GM19324 (cell line): ENCODE data around the gene GNL3L.
"Not testable (repeated sequence)": the region's sequence is repeated elsewhere in the genome, so short reads cannot be mapped to it uniquely, and the experiment has no call there.

ENCODE experiments used
- ATAC-seq: cut with Tn5 transposase; IDR thresholded peaks from one replicate; pipeline ENCODE4 v1.9.1; 2021; ENCODE audit warnings: mild to moderate bottlenecking, moderate library complexity; ENCODE audit not compliant: unreplicated experiment, low FRiP score

Gene GNL3L

DNA sequence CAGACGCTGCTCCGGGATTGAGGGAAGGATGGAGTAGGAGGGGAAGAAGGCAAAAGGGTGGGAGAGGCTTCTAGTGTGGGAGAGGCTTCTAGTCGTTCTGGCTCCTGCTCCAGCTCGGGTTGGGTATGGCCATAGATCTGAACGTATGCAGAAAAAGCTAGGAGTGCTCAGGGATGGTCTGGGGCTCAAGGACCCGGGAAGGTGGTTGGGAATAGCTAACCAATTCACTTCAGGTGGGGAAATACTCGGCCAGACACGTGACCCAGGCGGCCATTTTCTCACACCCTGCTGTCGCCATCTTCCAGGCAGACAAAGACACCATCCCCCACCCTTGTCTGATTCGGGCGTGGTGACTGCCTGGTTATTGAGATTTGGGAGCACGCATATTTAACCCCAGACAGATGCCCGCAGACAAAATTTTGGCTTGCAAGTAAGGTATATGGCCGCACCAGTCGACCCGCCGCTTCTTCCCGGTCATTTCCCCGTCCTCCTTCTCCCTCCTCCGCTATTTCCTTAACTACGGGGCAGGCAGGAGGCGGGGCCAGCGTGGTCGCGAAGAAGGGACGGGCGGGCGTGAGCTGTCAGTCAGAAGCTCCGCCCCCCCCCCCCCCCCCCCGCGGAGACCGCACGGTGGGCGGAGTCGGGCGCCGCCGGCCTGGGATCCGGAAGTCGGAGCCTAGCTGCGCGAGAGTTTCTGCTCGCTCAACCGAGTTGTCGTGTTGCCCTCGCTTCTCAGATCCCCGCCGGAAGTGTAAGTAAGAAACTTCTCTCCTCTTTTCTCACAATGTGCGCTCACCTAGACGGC lies at the start of gene GNL3L:
GNL3L (plus strand) TSS at position 668 of the 805 bp plus-strand sequence. CDS start 2,348 bp downstream, outside the sequence.
- peak; percentile 83 for ATAC-seq

- ATAC-seq, result no peak
Measured at GRCh38 chrX:54482839-54483593, 47.0 kb upstream of the GNL3L start.

DNA sequence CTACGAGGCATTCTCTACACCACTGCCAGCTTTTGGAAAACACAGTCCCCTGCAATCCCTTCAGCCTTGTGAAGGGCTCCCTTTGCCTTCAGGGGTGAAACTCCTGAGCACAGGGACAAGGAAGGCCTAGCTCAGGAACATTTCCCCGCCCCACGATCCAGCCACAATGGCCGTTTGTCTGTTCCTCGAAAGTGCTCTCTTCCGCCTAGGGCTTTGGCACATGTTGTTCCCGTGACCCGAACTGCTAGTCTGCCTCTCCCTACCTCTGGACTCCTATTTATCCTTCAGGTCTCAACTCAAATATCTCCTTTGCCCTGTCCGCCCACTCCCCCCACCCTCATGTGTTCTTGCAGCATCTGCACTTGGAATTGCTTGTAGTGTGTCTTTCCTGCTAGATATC lies 46.1 kb upstream of the GNL3L start:
- no peak for ATAC-seq

GRCh38 chrX:54484666-54485065 lies 45.4 kb upstream of the GNL3L start:
- ATAC-seq, result no peak

- not testable (repeated sequence) for ATAC-seq
Measured at GRCh38 chrX:54489819-54490218, 40.2 kb upstream of the GNL3L start.

- ATAC-seq, result no peak
Measured at GRCh38 chrX:54492340-54492739, 37.7 kb upstream of the GNL3L start.

DNA sequence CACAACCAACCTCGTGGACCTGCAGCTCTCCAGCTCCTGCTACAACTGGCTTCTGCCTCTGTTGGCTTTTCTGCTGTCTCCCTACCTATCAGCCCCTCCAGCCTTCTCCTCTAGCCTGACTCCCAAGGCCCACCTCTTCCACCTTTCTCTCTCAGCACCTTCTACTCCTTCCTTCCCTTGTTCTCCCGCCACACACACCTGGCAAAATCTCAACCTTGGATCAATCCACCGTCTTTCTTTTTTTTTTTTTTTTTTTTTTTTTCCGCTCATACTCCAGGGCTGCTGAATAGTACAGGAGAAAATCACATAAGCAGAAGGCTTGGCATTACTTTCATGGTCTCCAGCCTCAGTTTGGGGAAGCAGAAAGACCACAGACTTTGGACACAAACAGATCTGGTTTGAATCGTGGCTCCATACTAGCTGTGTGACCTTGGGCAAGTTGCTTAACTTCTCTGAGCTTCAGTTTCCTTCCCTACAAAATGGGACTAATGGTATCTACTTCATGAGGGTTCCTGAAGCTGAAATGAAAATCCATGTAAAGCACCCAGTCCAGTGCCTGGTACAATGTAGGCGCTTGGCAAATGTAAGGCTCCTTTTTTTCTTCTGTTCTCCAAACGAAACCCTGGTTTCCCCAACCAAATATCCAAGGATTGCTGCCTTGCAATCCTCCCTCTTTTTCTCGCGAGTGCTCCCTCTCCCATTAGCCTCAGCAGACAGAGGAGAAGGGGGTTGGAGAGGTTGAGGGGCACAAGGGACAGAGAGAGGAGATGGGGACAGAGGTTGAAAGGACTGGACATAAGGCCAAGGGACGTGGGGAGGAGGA lies 35.6 kb upstream of the GNL3L start:
- no peak for ATAC-seq

- ATAC-seq, result no peak
Measured at GRCh38 chrX:54494989-54495813, 34.8 kb upstream of the GNL3L start.

DNA sequence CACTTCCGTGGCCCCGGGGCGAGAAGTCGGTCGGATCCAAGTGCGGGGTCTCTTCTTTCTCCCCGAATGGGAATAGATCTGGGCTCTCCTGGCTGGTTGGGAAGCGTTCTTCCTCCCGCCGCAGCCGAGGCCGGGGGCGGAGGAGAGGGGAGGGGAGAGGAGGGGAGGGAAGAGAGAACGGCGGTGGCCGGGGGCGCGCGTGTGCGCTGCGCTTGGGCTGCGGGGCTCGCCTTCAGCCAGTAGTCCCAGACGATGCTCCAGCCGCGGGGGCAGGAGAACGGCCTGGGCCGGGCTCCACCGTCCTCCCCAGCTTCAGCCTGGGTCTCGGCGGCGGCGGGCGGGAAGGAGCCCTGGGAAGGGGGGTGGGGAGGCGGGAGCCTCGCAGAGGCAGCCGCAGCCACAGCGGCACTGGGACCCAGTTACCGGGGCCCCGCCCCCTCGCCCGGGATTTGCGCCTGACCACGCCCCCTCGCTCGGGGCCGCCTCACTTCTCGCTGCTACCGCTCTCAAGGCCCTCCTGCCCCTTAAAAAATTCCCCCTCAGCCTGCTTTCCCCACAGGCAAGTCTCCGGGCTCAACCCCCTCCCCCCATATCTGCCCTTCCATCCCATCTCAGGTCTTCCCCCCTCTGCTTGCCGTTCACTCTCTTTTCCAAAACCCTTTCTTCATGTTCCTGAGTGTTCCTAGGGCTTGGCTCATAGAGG lies 34.1 kb upstream of the GNL3L start, which contains the start of gene FGD1:
FGD1 (minus strand) TSS at position 421 of the 703 bp plus-strand sequence. CDS start 802 bp downstream, outside the sequence.
- ATAC-seq, result no peak

GRCh38 chrX:54496517-54496852 lies 33.5 kb upstream of the GNL3L start:
- ATAC-seq, result no peak

DNA sequence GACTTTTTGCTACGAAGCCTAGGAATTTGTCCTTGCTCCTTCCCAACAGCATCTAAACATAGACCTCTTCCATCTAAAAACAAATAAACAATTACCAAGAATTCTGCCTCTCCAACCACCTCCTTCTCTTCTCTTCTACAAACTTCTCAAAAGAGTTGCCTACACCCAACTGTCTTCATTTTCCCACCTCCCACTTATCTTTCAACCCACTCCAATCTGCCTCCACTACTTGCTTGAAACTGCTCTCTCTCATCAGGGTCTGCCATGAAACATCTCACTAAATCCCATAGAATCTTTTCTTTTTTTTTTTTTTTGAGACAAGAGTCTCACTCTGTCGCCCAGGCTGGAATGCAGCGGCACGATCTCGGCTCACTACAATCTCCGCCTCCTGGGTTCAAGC lies 33.1 kb upstream of the GNL3L start:
- ATAC-seq, result no peak

DNA sequence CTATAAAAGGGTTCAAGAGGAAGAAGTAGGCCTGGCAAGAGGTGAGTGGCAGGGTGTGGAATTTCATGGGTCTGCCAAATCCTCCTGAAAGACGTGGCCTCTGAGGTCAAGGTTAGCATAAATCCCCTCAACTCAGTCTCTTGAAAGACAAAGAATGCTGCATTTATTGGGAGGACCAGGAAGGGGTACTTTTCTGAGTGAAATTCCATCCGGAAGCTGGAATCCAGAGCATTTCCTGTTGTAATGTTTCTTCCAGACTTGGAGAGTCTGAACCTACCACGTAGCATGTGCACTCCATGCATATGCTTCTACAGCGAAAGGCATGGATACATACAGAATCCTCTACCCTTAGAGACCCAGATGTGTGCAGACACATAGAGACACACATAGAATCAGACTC lies 20.6 kb upstream of the GNL3L start:
- ATAC-seq, result no peak

- ATAC-seq, result no peak
Measured at GRCh38 chrX:54529151-54529550, 868 bp upstream of the GNL3L start.

DNA sequence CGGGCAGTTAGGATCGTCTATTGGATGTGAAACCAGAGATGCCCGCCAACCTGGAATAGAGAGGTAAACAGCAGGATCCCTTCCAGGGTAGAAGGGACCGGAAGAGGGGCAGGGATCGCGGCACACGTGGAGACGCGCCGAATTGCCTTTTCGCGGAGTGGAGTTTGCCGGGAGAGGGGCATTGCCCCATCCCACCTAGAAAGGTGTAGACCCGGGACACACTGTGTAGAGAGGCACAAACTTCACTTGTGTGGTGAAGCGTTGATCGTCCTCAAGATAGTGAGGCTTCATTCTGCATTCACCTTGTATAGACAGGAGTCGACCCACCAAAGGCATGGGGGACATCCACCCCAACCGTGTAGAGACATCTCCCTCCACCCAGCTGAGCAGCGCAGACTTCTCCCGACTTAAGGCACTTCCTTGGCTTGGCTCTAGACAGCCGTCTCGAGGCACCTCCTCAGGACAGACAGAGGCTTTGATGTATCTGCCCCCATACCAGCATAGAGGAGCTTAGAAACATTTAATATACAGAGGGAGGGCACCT lies 410 bp downstream of the GNL3L start:
- peak; percentile 35 for ATAC-seq

DNA sequence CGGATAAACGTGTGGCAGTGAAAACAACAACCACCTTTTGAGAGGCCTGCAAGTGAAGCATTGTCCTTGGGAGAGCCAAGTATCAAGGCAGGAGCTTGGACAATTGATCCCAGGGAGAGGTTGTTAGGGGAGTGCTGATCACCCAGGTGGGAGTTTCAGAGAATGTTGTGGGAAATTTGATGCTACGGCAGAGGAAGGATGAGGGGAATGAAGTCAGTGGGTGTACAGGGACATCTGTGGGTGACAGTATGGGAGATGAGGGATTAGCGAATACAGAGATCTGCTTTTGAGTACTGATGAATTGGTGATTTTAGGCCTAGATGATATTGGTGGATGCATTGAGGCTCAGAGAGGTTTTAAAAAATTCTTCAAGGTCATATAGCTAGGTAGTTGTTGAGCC lies 4.3 kb downstream of the GNL3L start:
- ATAC-seq, result no peak

DNA sequence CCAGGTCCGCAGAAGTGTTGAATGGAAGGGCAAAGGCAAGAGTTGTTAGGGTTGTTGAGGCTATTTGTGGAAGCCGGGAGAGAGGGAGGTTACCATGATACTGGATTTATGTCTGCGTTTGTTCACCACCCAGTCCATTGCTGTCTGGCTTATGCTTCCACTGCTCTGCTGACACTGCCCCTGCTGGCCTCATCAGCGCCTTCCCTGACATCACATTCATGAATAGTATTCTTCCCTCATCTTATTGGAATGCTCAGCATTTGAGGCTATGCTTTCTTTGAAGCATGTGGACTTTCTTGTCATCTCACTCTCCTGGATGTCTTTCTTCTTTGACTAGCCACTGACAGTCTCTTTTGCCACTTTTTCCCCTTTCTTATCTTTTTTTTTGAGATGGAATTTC lies 10.3 kb downstream of the GNL3L start:
- ATAC-seq, result no peak

- ATAC-seq, result not testable (repeated sequence)
Measured at GRCh38 chrX:54542239-54542638, 12.2 kb downstream of the GNL3L start.

- no peak for ATAC-seq
Measured at GRCh38 chrX:54550821-54551220, 20.8 kb downstream of the GNL3L start.

GRCh38 chrX:54551801-54552200 lies 21.8 kb downstream of the GNL3L start:
- ATAC-seq, result no peak
